ENCODE data around the gene MAU2.

MAU2 gene

GRCh38 chr19:19399733-19400433 lies 79.3 kb downstream of the MAU2 start:
- TF ChIP-seq ZNF274 (IDR thresholded peaks at IDR 0.05; ENCODE audit: low read depth, low read length), result no peak
- H3K4me3 ChIP-seq (ENCODE audit: low read length), result no peak overlapping the region

- H3K4me3 ChIP-seq (ENCODE audit: low read length), result no peak overlapping the region
- TF ChIP-seq ZNF274 (IDR thresholded peaks at IDR 0.05; ENCODE audit: low read depth, low read length), result no peak
Measured at GRCh38 chr19:19402656-19403372, 82.2 kb downstream of the MAU2 start.

DNA sequence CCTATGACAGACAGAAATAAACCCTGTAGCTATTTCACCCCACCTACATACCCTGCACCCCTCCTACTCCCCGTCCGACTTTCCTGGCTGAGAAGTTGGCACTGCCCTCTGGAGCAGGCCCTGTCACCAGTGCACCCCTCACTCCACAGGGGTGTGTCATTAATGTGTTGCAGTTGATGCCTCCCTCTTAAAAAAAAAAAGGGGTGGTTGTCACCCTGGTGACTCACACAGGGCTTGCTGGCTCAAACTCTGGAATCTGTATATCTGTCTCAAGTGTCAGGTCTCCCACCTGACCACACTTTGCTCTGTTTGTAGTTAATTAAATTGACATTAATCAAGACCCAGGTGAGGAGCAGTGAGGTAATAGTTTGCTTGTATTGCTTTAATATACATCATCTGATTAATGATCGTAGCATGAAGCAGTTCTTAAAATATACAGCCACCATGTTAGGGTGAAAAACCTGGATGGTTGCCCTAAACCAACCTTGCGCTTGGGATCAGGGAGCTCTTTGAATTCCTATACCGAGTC lies 82.8 kb downstream of the MAU2 start:
- TF ChIP-seq ZNF274 (IDR thresholded peaks at IDR 0.05; ENCODE audit: low read depth, low read length), result no peak

DNA sequence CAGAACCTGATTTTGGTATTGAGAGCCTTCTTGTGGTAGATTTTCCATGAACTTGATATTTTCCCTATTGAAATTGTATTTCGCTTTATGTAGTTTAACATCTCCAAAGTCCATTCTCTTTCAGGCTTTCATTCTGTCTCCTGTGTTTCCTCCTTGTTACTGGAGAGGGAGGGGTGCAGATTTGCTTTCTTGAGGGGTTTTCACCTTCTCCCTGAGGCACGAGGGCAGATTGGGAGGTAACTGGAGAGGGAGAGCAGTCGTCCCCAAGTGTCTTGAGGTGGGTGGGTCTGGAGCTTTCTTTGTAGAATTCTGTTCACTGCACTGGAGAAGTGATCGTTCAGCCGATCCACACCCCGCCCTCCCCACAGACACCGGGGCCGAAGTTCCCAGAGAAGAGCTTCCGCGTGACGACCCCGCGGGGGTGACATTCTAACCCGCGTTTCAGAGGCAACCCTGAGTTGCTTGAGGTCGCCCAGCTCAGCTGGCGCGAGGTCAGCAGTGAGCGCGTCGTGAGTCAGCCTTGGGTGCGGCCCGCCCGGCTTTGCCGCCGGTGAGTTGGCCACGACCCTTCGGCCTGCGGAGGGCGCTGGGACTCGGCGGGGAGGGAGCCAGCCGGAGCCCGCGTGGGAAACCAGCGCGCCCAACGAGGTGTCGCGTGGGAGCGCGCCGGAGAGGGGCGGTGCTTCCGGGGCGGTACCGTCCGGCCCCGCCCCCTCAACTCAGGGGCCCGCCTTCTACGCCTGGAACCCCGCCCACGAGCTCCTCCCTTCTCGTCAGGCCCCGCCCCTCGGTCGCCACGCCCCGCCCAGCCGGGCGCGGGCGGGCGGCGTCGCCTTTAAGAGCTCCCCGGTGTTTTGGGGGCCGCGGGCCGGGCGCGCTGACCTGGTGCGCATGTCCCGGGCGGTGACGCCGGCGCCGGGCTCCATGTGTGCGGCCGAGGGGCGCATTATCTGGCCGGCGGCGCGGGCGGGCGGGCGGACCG lies 84.5 kb downstream of the MAU2 start, which contains the start of gene GATAD2A:
Gene GATAD2A, plus strand, starts transcription at position 797 of the 982 bp plus-strand sequence. CDS start 59,671 bp downstream, outside the sequence.
- TF ChIP-seq ZNF274 (IDR thresholded peaks at IDR 0.05; ENCODE audit: low read depth, low read length), result no peak
- peak within 1 kb of the TSS; percentile 81 for H3K4me3 ChIP-seq (ENCODE audit: low read length)

More for the DNA sequence above, 82.8 kb downstream of the MAU2 start:
- H3K4me3 ChIP-seq (ENCODE audit: low read length), result no peak overlapping the region

GRCh38 chr19:19405971-19406877 lies 85.6 kb downstream of the MAU2 start:
- no peak for TF ChIP-seq ZNF274 (IDR thresholded peaks at IDR 0.05; ENCODE audit: low read depth, low read length)

DNA sequence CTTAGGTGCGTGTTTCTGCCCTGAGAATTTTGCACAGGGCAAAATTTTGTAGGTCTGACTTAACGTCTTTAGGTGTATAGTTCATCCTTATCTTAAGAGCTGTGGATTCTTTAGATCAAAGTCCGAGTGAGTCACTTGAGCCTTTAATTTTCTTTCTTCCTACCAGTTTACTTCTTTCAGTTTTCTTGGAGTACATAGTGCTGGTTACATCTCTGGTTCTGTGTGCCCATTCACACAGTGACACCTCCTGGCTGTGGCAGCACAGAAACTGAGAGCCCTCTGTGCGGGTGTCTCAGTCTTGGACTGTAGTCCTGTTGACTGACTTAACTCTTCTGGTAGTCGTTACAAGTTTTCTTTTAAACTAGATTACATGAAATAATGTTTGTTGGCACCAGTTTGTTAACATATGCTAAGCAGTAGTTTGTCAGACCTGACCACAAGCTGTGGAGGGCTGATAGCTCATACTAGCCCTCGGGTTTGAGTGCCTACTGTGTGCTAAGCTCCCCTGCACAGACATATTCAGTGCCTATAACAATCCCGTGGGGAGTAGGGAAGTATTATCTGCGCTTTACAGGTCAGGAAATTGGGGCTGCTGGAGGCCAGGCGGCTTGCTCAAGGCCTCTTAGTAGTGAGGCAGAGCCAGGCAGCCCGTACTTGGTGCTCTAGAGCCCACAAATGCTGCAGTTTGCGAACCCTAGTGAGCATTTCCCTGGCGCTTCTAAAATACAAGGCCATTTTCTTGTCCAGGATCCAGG lies 86.4 kb downstream of the MAU2 start:
- TF ChIP-seq ZNF274 (IDR thresholded peaks at IDR 0.05; ENCODE audit: low read depth, low read length), result no peak
- peak overlapping the region; percentile 81 for H3K4me3 ChIP-seq (ENCODE audit: low read length)

More at GRCh38 chr19:19405971-19406877, 85.6 kb downstream of the MAU2 start:
- H3K4me3 ChIP-seq (ENCODE audit: low read length), result peak overlapping the region; percentile 81

- no peak overlapping the region; the same call in 1 of the 2 replicates for H3K4me3 ChIP-seq (ENCODE audit: low read length)
- TF ChIP-seq ZNF274 (IDR thresholded peaks at IDR 0.05; ENCODE audit: low read depth, low read length), result no peak
Measured at GRCh38 chr19:19407633-19407930, 87.0 kb downstream of the MAU2 start.

Measured in GM08714 (cell line).